ENCODE measurements around the gene EMX2. TPM values are rescaled to one million over a fixed set of nuclear protein-coding genes. Genes with fewer than 3 reads are reported as not detected.
A peak's percentile ranks its signal among the peaks of the same experiment; 100 is the strongest.

EMX2 gene
- polyA plus RNA-seq, 3 donors: not detected

DNA sequence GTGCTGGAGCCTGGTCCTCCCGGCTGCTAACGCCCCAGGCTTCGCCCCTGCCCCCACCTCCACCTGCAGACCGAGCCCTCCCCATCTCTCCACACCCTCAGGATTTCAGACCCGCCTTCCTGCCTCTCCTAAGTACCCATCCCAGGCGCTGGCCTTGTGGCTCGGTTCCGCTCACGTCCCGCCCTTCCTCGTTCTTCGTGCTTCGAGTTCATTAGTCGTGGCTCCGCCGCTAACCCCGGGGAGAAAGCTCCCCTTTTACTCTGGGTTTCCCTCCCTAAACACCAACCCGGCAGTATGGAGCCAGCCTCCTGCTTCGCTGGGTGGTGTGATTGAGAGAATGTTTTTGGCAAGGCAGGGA lies 11.2 kb downstream of the EMX2 start:
- 7% methylated on average over 13 of the region's 19 CpGs for WGBS (ENCODE audit: insufficient coverage)
- no peak overlapping the region for H3K9ac ChIP-seq (ENCODE audit: insufficient read depth, low read length, poor library complexity, severe bottlenecking)
- intact Hi-C loops (cut with micrococcal nuclease): no loop called here
- H2AFZ ChIP-seq (ENCODE audit: insufficient read depth, low read depth, low read length, poor library complexity, severe bottlenecking): no peak overlapping the region
- H3K36me3 ChIP-seq (replicated peaks in 1 of 2; ENCODE audit: control insufficient read depth in 1 of 2, insufficient read depth in 2 of 2, low read length in 2 of 2): no peaks in the 10 kb centered on the region
- H3K4me3 Mint-ChIP-seq: peak overlapping the region in 1 of 2 donors; percentile 88
- no peaks in the 10 kb centered on the region for H3K4me1 Mint-ChIP-seq
- DNase-seq: no peak
- no peaks in the 10 kb centered on the region for H4K20me1 ChIP-seq (ENCODE audit: insufficient read depth, low read length)
- H3K36me3 Mint-ChIP-seq: peaks cover 0 to 2% of the 10 kb centered on the region in 2 donors
- H3K4me2 ChIP-seq (replicated peaks; ENCODE audit: extremely low read depth, low read length, poor library complexity, severe bottlenecking): no peak overlapping the region
- H3K9me3 ChIP-seq (replicated peaks in 1 of 2; ENCODE audit: control insufficient read depth in 1 of 2, insufficient read depth in 1 of 2, low read length in 2 of 2): peaks cover 0 to 27% of the 10 kb centered on the region in 2 donors
- peaks cover 45 to 75% of the 10 kb centered on the region in 2 donors for H3K27me3 ChIP-seq (ENCODE audit: control insufficient read depth in 2 of 2, insufficient read depth in 2 of 2, low read length in 2 of 2)
- no peaks in the 10 kb centered on the region for H3K79me2 ChIP-seq (ENCODE audit: insufficient read depth, low read length)
- peaks cover 69 to 85% (median 75%) of the 10 kb centered on the region in 3 donors for H3K27me3 Mint-ChIP-seq (ENCODE audit: low read depth in 3 of 3)
- no peak overlapping the region for H3K27ac ChIP-seq (ENCODE audit: low read depth in 1 of 2, low read length in 2 of 2)
- H3K27ac Mint-ChIP-seq: no peak overlapping the region
- peaks cover 0 to 17% (median 10%) of the 10 kb centered on the region in 7 donors for H3K9me3 Mint-ChIP-seq
- no peak for TF ChIP-seq CTCF (IDR thresholded peaks at IDR 0.05)
- H3K4me3 ChIP-seq (replicated peaks in 1 of 3; ENCODE audit: low read depth in 2 of 3, low read length in 3 of 3): no peak overlapping the region
- H3K4me1 ChIP-seq (ENCODE audit: control insufficient read depth in 1 of 2, insufficient read depth in 2 of 2, low read length in 2 of 2): no peaks in the 10 kb centered on the region

- Histone ChIP-seq H3K4me3 (replicated peaks in 1 of 3; ENCODE audit: low read depth in 2 of 3, low read length in 3 of 3) (no peak overlapping the region), H4K20me1 (ENCODE audit: insufficient read depth, low read length) (no peaks in the 10 kb centered on the region), H3K9me3 (replicated peaks in 1 of 2; ENCODE audit: control insufficient read depth in 1 of 2, insufficient read depth in 1 of 2, low read length in 2 of 2) (peaks cover 0 to 27% of the 10 kb centered on the region in 2 donors), H3K4me2 (replicated peaks; ENCODE audit: extremely low read depth, low read length, poor library complexity, severe bottlenecking) (no peak overlapping the region), H3K4me1 (ENCODE audit: control insufficient read depth in 1 of 2, insufficient read depth in 2 of 2, low read length in 2 of 2) (no peaks in the 10 kb centered on the region), H2AFZ (ENCODE audit: insufficient read depth, low read depth, low read length, poor library complexity, severe bottlenecking) (no peak overlapping the region), H3K36me3 (replicated peaks in 1 of 2; ENCODE audit: control insufficient read depth in 1 of 2, insufficient read depth in 2 of 2, low read length in 2 of 2) (no peaks in the 10 kb centered on the region), H3K9ac (ENCODE audit: insufficient read depth, low read length, poor library complexity, severe bottlenecking) (no peak overlapping the region), H3K27ac (ENCODE audit: low read depth in 1 of 2, low read length in 2 of 2) (no peak overlapping the region), H3K27me3 (ENCODE audit: control insufficient read depth in 2 of 2, insufficient read depth in 2 of 2, low read length in 2 of 2) (peaks cover 40 to 70% of the 10 kb centered on the region in 2 donors), H3K79me2 (ENCODE audit: insufficient read depth, low read length) (no peaks in the 10 kb centered on the region)
- Mint-ChIP-seq H3K9me3 (peaks cover 0 to 17% (median 10%) of the 10 kb centered on the region in 7 donors), H3K27ac (no peak overlapping the region), H3K36me3 (peaks cover 0 to 2% of the 10 kb centered on the region in 2 donors), H3K4me1 (no peaks in the 10 kb centered on the region), H3K27me3 (ENCODE audit: low read depth in 3 of 3) (peaks cover 66 to 81% (median 71%) of the 10 kb centered on the region in 3 donors), H3K4me3 (peak overlapping the region in 1 of 2 donors; percentile 88)
- WGBS (ENCODE audit: insufficient coverage): 14% methylated on average over 8 of the region's 14 CpGs
- TF ChIP-seq CTCF (IDR thresholded peaks at IDR 0.05): no peak
- intact Hi-C loops (cut with micrococcal nuclease): no loop called here
- no peak for DNase-seq
These were observed 11.8 kb downstream of the EMX2 start for GRCh38 chr10:117554241-117554814.

Measured in CD14-positive monocyte (primary cell).